ENCODE data around the gene SPI1.
A peak's percentile ranks its signal among the peaks of the same experiment; 100 is the strongest.

SPI1 gene

DNA sequence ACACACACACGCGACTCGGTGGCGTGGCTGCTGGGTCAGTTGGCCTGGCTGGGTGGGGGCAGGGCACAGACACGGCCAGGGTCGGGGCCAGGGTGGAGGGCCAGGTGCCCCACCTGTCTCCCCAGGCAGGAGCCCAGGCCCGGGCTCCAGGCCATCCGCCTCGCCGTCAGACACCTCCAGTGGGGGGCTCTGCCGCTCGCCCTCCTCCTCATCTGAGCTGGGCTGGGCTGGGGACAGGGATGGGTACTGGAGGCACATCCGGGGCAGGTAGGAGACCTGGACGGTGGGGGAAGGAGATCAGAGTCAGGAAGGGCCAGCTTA is 19.7 kb downstream of the SPI1 start:
- TF ChIP-seq, protein P1, sequence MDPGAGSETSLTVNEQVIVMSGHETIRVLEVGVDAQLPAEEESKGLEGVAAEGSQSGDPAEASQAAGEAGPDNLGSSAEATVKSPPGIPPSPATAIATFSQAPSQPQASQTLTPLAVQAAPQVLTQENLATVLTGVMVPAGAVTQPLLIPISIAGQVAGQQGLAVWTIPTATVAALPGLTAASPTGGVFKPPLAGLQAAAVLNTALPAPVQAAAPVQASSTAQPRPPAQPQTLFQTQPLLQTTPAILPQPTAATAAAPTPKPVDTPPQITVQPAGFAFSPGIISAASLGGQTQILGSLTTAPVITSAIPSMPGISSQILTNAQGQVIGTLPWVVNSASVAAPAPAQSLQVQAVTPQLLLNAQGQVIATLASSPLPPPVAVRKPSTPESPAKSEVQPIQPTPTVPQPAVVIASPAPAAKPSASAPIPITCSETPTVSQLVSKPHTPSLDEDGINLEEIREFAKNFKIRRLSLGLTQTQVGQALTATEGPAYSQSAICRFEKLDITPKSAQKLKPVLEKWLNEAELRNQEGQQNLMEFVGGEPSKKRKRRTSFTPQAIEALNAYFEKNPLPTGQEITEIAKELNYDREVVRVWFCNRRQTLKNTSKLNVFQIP (CRISPR knock-in tag; IDR thresholded peaks at IDR 0.05; ENCODE audit: borderline replicate concordance, low read depth) = no peak
- TF ChIP-seq ZNF8 (CRISPR knock-in tag; IDR thresholded peaks at IDR 0.05) = no peak
- no peak for TF ChIP-seq ZNF565 (CRISPR knock-in tag; conservative IDR thresholded peaks at IDR 0.05; ENCODE audit: low read depth)
- no peak for ATAC-seq

- no peak for ATAC-seq
These were observed 20.2 kb downstream of the SPI1 start for GRCh38 chr11:47357985-47358730.

GRCh38 chr11:47356998-47357329 is 21.4 kb downstream of the SPI1 start:
- no peak for ATAC-seq
- TF ChIP-seq RARB (CRISPR knock-in tag; IDR thresholded peaks at IDR 0.05) (no peak), ZNF8 (CRISPR knock-in tag; IDR thresholded peaks at IDR 0.05) (no peak), SNAI2 (CRISPR knock-in tag; IDR thresholded peaks at IDR 0.05) (no peak), OSR1 (CRISPR knock-in tag; IDR thresholded peaks at IDR 0.05) (no peak)

More at GRCh38 chr11:47357985-47358730, 20.2 kb downstream of the SPI1 start:
- TF ChIP-seq ARNTL (CRISPR knock-in tag; IDR thresholded peaks at IDR 0.05; ENCODE audit: borderline replicate concordance, low read depth) = no peak
- no peak for TF ChIP-seq ZNF70 (CRISPR knock-in tag; IDR thresholded peaks at IDR 0.05)

- TF ChIP-seq ARNTL (CRISPR knock-in tag; IDR thresholded peaks at IDR 0.05; ENCODE audit: borderline replicate concordance, low read depth) (no peak), RARB (CRISPR knock-in tag; IDR thresholded peaks at IDR 0.05) (no peak), SNAI2 (CRISPR knock-in tag; IDR thresholded peaks at IDR 0.05) (no peak), ZNF565 (CRISPR knock-in tag; conservative IDR thresholded peaks at IDR 0.05; ENCODE audit: low read depth) (no peak), ZFP3 (CRISPR knock-in tag; IDR thresholded peaks at IDR 0.05) (no peak), ISL1 (CRISPR knock-in tag; IDR thresholded peaks at IDR 0.05) (no peak), ZNF70 (CRISPR knock-in tag; IDR thresholded peaks at IDR 0.05) (no peak), ZC3H10 (CRISPR knock-in tag; IDR thresholded peaks at IDR 0.05) (no peak), OSR1 (CRISPR knock-in tag; IDR thresholded peaks at IDR 0.05) (no peak), ZNF8 (CRISPR knock-in tag; IDR thresholded peaks at IDR 0.05) (no peak), ESRRG (CRISPR knock-in tag; IDR thresholded peaks at IDR 0.05) (no peak), PATZ1 (CRISPR knock-in tag; IDR thresholded peaks at IDR 0.05; ENCODE audit: borderline replicate concordance) (no peak), TCF4 (CRISPR knock-in tag; IDR thresholded peaks at IDR 0.05; ENCODE audit: borderline replicate concordance) (no peak)
- TF ChIP-seq, protein P2, sequence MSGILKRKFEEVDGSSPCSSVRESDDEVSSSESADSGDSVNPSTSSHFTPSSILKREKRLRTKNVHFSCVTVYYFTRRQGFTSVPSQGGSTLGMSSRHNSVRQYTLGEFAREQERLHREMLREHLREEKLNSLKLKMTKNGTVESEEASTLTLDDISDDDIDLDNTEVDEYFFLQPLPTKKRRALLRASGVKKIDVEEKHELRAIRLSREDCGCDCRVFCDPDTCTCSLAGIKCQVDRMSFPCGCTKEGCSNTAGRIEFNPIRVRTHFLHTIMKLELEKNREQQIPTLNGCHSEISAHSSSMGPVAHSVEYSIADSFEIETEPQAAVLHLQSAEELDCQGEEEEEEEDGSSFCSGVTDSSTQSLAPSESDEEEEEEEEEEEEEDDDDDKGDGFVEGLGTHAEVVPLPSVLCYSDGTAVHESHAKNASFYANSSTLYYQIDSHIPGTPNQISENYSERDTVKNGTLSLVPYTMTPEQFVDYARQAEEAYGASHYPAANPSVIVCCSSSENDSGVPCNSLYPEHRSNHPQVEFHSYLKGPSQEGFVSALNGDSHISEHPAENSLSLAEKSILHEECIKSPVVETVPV (CRISPR knock-in tag; IDR thresholded peaks at IDR 0.05) = no peak
These were observed 22.0 kb downstream of the SPI1 start for GRCh38 chr11:47356129-47356997.

GRCh38 chr11:47355283-47356128 is 22.8 kb downstream of the SPI1 start:
- peak; percentile 95 for ATAC-seq

More at GRCh38 chr11:47356129-47356997, 22.0 kb downstream of the SPI1 start:
- ATAC-seq = no peak

More at GRCh38 chr11:47355283-47356128, 22.8 kb downstream of the SPI1 start:
- TF ChIP-seq PPARA (CRISPR knock-in tag; IDR thresholded peaks at IDR 0.05; ENCODE audit: borderline replicate concordance) (no peak), ARNTL (CRISPR knock-in tag; IDR thresholded peaks at IDR 0.05; ENCODE audit: borderline replicate concordance, low read depth) (no peak), PATZ1 (CRISPR knock-in tag; IDR thresholded peaks at IDR 0.05; ENCODE audit: borderline replicate concordance) (peak; percentile 53; the same call in 1 of the 2 replicates), TCF4 (CRISPR knock-in tag; IDR thresholded peaks at IDR 0.05; ENCODE audit: borderline replicate concordance) (no peak)

All from SK-N-SH treated with all-trans-retinoic acid at 6 μM for 48 hours (cell line).